ENCODE results near the gene HACD2. TPM values are rescaled to one million over a fixed set of nuclear protein-coding genes. Genes with fewer than 3 reads are reported as not detected.

HACD2 gene
- polyA plus RNA-seq, 1 donor (not counting 4 experiments of a cell fraction or from before 2014, with no cell fraction given), result 124 TPM

DNA sequence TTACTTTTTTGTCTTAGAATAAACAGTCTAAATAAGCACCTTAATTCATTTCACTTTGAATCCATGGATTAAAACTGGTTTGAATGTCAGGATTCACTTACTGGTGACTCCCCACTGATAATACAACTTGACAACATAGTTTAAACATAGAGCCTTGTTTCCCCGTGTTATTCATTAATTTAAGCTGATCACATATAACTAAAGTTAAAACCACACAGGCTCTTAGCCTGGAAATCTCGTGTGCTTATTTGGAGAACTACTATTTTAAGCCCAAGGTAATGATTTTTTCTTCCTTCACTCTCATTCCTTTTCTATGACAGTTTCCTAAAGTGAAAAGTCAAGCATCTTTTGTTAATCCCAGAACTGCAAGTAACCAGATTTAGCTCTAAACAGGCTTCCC is 64.2 kb downstream of the HACD2 start:
- H3K9me3 ChIP-seq (ENCODE audit: control insufficient read depth, low read depth, low read length), result no peaks in the 10 kb centered on the region
- H3K27me3 ChIP-seq (ENCODE audit: control insufficient read depth, extremely low read depth, insufficient read depth, low read length), result no peaks in the 10 kb centered on the region
- FAIRE-seq (no peak), DNase-seq (ENCODE audit: low read depth, low spot score) (no peak)
- no peak overlapping the region for H3K4me3 ChIP-seq (ENCODE audit: control insufficient read depth in 2 of 3, extremely low read depth in 1 of 3, insufficient read depth in 2 of 3, low read depth in 1 of 3, low read length in 3 of 3)
- no peak overlapping the region for H2AFZ ChIP-seq (ENCODE audit: control insufficient read depth, low read length)
- dilution Hi-C loops (cut with MboI; ENCODE audit: extremely low pct_ligation_motif_present, low sequenced_read_pairs), result no loop called here
- peaks cover 5% of the 10 kb centered on the region for H4K20me1 ChIP-seq (ENCODE audit: control insufficient read depth, extremely low read depth, insufficient read depth, low read length)
- H3K4me2 ChIP-seq (ENCODE audit: control insufficient read depth, extremely low read depth, insufficient read depth, low read depth, low read length), result no peak overlapping the region
- no peaks in the 10 kb centered on the region for H3K9me1 ChIP-seq (ENCODE audit: control insufficient read depth, extremely low read depth, insufficient read depth, low read length)
- no peak overlapping the region for H3K9ac ChIP-seq (ENCODE audit: control insufficient read depth, extremely low read depth, insufficient read depth, low read length)
- H3K36me3 ChIP-seq (ENCODE audit: control insufficient read depth in 2 of 2, extremely low read depth in 1 of 2, insufficient read depth in 2 of 2, low read length in 2 of 2), result peaks cover 7 to 17% of the 10 kb centered on the region in 2 experiments
- H3K79me2 ChIP-seq (ENCODE audit: control insufficient read depth, insufficient read depth, low read length), result peaks cover 8% of the 10 kb centered on the region
- H3K4me1 ChIP-seq (ENCODE audit: control insufficient read depth, extremely low read depth, insufficient read depth, low read length), result no peaks in the 10 kb centered on the region
- TF ChIP-seq EZH2 (IDR thresholded peaks at IDR 0.05; ENCODE audit: low read length), result no peak
- TF ChIP-seq, protein P1, sequence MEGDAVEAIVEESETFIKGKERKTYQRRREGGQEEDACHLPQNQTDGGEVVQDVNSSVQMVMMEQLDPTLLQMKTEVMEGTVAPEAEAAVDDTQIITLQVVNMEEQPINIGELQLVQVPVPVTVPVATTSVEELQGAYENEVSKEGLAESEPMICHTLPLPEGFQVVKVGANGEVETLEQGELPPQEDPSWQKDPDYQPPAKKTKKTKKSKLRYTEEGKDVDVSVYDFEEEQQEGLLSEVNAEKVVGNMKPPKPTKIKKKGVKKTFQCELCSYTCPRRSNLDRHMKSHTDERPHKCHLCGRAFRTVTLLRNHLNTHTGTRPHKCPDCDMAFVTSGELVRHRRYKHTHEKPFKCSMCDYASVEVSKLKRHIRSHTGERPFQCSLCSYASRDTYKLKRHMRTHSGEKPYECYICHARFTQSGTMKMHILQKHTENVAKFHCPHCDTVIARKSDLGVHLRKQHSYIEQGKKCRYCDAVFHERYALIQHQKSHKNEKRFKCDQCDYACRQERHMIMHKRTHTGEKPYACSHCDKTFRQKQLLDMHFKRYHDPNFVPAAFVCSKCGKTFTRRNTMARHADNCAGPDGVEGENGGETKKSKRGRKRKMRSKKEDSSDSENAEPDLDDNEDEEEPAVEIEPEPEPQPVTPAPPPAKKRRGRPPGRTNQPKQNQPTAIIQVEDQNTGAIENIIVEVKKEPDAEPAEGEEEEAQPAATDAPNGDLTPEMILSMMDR (optimal IDR thresholded peaks at IDR 0.05 in 1 of 3, IDR thresholded peaks at IDR 0.05 in 1 of 3, conservative IDR thresholded peaks at IDR 0.05 in 1 of 3; ENCODE audit: extremely low read depth in 1 of 3, insufficient read depth in 2 of 3, low read length in 3 of 3), result no peak
- no peak overlapping the region for H3K27ac ChIP-seq (ENCODE audit: control insufficient read depth, insufficient read depth, low read length)

DNA sequence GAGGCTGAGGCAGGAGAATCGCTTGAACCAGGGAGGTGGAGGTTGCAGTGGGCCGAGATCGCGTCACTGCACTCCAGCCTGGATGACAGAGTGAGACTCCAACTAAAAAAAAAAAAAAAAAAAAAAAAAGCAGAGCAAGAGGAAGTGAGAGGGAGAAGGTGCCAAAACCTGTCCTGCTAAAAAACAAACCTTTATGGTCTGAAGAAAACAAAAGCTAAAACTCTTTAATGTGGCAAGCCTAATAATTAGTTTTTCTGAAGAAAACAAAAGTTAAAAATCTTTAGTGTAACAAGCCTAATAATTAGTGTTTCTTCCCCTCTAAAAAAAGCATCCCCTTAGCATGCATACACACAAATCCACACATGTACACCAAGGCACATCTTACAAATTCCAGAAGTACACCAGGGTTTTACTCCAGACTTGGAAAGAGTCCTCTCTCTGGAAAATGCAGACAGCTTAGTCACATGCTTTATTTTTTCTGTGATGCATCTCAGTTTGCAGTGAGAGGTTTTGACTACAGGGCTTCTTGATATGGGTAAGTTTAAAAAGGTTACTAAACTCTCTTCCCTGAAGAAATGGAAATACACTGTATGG is 65.9 kb downstream of the HACD2 start:
- no peaks in the 10 kb centered on the region for H3K9me1 ChIP-seq (ENCODE audit: control insufficient read depth, extremely low read depth, insufficient read depth, low read length)
- no peaks in the 10 kb centered on the region for H3K27me3 ChIP-seq (ENCODE audit: control insufficient read depth, extremely low read depth, insufficient read depth, low read length)
- no peak overlapping the region for H3K27ac ChIP-seq (ENCODE audit: control insufficient read depth, insufficient read depth, low read length)
- no peaks in the 10 kb centered on the region for H3K9me3 ChIP-seq (ENCODE audit: control insufficient read depth, low read depth, low read length)
- H3K36me3 ChIP-seq (ENCODE audit: control insufficient read depth in 2 of 2, extremely low read depth in 1 of 2, insufficient read depth in 2 of 2, low read length in 2 of 2), result peaks cover 10 to 15% of the 10 kb centered on the region in 2 experiments
- no peak overlapping the region for H3K4me2 ChIP-seq (ENCODE audit: control insufficient read depth, extremely low read depth, insufficient read depth, low read depth, low read length)
- no peak overlapping the region for H2AFZ ChIP-seq (ENCODE audit: control insufficient read depth, low read length)
- peaks cover 10% of the 10 kb centered on the region for H3K79me2 ChIP-seq (ENCODE audit: control insufficient read depth, insufficient read depth, low read length)
- dilution Hi-C loops (cut with MboI; ENCODE audit: extremely low pct_ligation_motif_present, low sequenced_read_pairs), result no loop called here
- H3K4me1 ChIP-seq (ENCODE audit: control insufficient read depth, extremely low read depth, insufficient read depth, low read length), result no peaks in the 10 kb centered on the region
- DNase-seq (ENCODE audit: low read depth, low spot score) (no peak), FAIRE-seq (no peak)
- no peak overlapping the region for H3K4me3 ChIP-seq (ENCODE audit: control insufficient read depth in 2 of 3, extremely low read depth in 1 of 3, insufficient read depth in 2 of 3, low read depth in 1 of 3, low read length in 3 of 3)
- H3K9ac ChIP-seq (ENCODE audit: control insufficient read depth, extremely low read depth, insufficient read depth, low read length), result no peak overlapping the region
- H4K20me1 ChIP-seq (ENCODE audit: control insufficient read depth, extremely low read depth, insufficient read depth, low read length), result peaks cover 5% of the 10 kb centered on the region
- TF ChIP-seq EZH2 (IDR thresholded peaks at IDR 0.05; ENCODE audit: low read length), result no peak
- TF ChIP-seq, protein P1 (optimal IDR thresholded peaks at IDR 0.05 in 1 of 3, IDR thresholded peaks at IDR 0.05 in 1 of 3, conservative IDR thresholded peaks at IDR 0.05 in 1 of 3; ENCODE audit: extremely low read depth in 1 of 3, insufficient read depth in 2 of 3, low read length in 3 of 3), result no peak

All from keratinocyte (primary cell).